ENCODE results near the gene SYT14. TPM values are rescaled to one million over a fixed set of nuclear protein-coding genes. Genes with fewer than 3 reads are reported as not detected.

The SYT14 gene
- total RNA-seq, 1 experiment from 2014 or later = 0.07 TPM

GRCh38 chr1:209993061-209993830 is 55.2 kb downstream of the SYT14 start:
- RAD21 ChIA-PET (ENCODE audit: low non-redundant PET in 1 of 2, low total read pairs in 2 of 2, uncharacterized antibody in 2 of 2, unreplicated experiment in 2 of 2) = no interaction called here
- intact Hi-C loops (cut with micrococcal nuclease) = no loop called here

More at GRCh38 chr1:209993061-209993830, 55.2 kb downstream of the SYT14 start:
- DNase-seq (ENCODE audit: low read depth, low spot score) (no peak), ATAC-seq (no peak)
- no peaks in the 10 kb centered on the region for H3K79me2 ChIP-seq (ENCODE audit: insufficient read depth, low read length)
- no peak overlapping the region for H3K4me2 ChIP-seq (ENCODE audit: low read length)
- no peak overlapping the region for H2AFZ ChIP-seq (ENCODE audit: low read depth, low read length, poor library complexity, severe bottlenecking)
- H3K4me1 ChIP-seq (ENCODE audit: control insufficient read depth in 1 of 2, insufficient read depth in 2 of 2, low read length in 2 of 2) = no peaks in the 10 kb centered on the region
- H3K36me3 ChIP-seq (ENCODE audit: control insufficient read depth in 1 of 2, insufficient read depth in 2 of 2, low read length in 2 of 2) = no peaks in the 10 kb centered on the region
- H3K27ac ChIP-seq (ENCODE audit: low read depth, low read length) = no peak overlapping the region
- CTCF ChIA-PET = interaction anchor here (1.1 to 1.3 kb wide), 2 partner anchors 13 to 134 kb away, joined by 3 read pairs; no protein-coding TSS in a partner anchor
- H3K27me3 ChIP-seq (ENCODE audit: insufficient read depth, low read length) = peaks cover 42% of the 10 kb centered on the region
- H3K9me3 ChIP-seq (ENCODE audit: control insufficient read depth in 1 of 2, insufficient read depth in 1 of 2, low read depth in 1 of 2, low read length in 2 of 2) = no peaks in the 10 kb centered on the region
- BruUV-seq (replicated peaks) = no TSS peak
- TF ChIP-seq SIN3A (IDR thresholded peaks at IDR 0.05; ENCODE audit: low read depth) = no peak
- TF ChIP-seq ZFX (IDR thresholded peaks at IDR 0.05) = no peak
- no peak for TF ChIP-seq POLR2A (IDR thresholded peaks at IDR 0.05; ENCODE audit: borderline replicate concordance, extremely low read depth, insufficient read depth, insufficient read length)
- no peak for TF ChIP-seq MAX (IDR thresholded peaks at IDR 0.05)
- TF ChIP-seq RAD21 (IDR thresholded peaks at IDR 0.05; ENCODE audit: low read depth) = no peak
- no peak for TF ChIP-seq POLR2AphosphoS5 (IDR thresholded peaks at IDR 0.05; ENCODE audit: low read depth, low read length)
- TF ChIP-seq FOSL1 (IDR thresholded peaks at IDR 0.05; ENCODE audit: low read depth) = no peak
- TF ChIP-seq SP1 (IDR thresholded peaks at IDR 0.05; ENCODE audit: low read depth) = no peak
- TF ChIP-seq EGR1 (IDR thresholded peaks at IDR 0.05; ENCODE audit: low read depth) = no peak
- TF ChIP-seq SRF (IDR thresholded peaks at IDR 0.05; ENCODE audit: low read depth) = no peak
- no peak for TF ChIP-seq ELF1 (IDR thresholded peaks at IDR 0.05; ENCODE audit: borderline replicate concordance, low read depth)
- TF ChIP-seq ZNF274 (IDR thresholded peaks at IDR 0.05; ENCODE audit: low read depth, low read length) = no peak
- no peak for TF ChIP-seq REST (IDR thresholded peaks at IDR 0.05; ENCODE audit: low read depth)
- no peak for TF ChIP-seq ZBTB33 (IDR thresholded peaks at IDR 0.05; ENCODE audit: extremely low read depth, insufficient replicate concordance, low read length)
- TF ChIP-seq JUND (IDR thresholded peaks at IDR 0.05) = no peak
- TF ChIP-seq CBX3 (IDR thresholded peaks at IDR 0.05; ENCODE audit: low read depth) = no peak
- no peak overlapping the region for H3K4me3 ChIP-seq (replicated peaks in 1 of 2; ENCODE audit: low read depth in 1 of 2, low read length in 2 of 2)
- POLR2A ChIA-PET = no interaction called here
- no peaks in the 10 kb centered on the region for H4K20me1 ChIP-seq (ENCODE audit: insufficient read depth)
- H3K9ac ChIP-seq (ENCODE audit: low read length) = no peak overlapping the region
- H3K9me2 ChIP-seq (ENCODE audit: insufficient read depth) = no peaks in the 10 kb centered on the region

Data from HCT116 (cell line).